ENCODE data around the gene STEAP1B. TPM values are rescaled to one million over a fixed set of nuclear protein-coding genes. Genes with fewer than 3 reads are reported as not detected.

STEAP1B gene
- total and polyA plus RNA-seq, 8 donors: 0.13 to 1.6 TPM; not detected in 6

DNA sequence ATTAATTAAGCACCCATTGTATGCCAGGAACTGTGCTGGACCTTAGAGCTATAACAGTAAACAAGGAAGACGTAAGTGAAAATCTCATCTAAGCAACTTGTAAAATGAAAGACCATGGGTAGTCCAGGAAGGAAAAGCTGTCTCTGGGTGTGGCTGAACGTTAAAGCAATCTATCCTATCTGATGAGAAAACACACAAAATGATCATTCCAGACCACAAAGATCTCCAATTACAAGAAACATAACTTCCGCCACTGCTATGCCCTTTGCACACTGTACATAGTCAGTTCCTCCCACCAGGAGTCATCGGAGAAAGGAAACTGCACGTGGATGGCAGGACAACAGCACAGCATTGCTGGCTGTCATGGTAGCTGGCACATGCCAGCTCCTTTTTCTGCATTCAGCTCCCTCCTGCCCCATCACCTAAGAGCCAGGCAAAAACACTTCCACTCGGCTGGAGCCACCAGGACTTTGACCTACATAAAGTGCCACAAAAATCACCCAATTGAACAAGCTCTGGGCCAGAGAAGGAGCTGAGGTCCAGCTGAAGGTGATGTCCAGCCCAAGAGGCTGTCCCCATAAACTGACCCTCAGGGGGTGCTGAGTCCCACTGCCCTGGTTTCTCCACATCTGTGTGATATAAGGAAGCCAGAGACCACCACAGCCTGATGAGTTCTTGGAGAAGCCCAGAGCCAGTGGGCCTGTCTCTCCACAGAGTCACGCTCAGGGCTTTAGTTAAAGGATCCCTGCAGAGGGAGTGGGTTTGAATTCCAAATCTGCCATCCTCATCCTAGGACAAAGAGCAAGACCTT is 56.4 kb downstream of the STEAP1B start:
- DNase-seq: peak in 1 of 2 donors; percentile 69
- Histone ChIP-seq H3K4me1 (peaks cover 0 to 33% (median 22%) of the 10 kb centered on the region in 4 donors), H3K4me3 (no peak overlapping the region), H3K27me3 (no peaks in the 10 kb centered on the region), H3K36me3 (no peaks in the 10 kb centered on the region), H3K9me3 (no peaks in the 10 kb centered on the region), H3K27ac (no peak overlapping the region)
- WGBS, 5 donors: 50 to 69% (median 57%) methylated on average over 7 of the region's 7 CpGs
- TF ChIP-seq POLR2AphosphoS5 (IDR thresholded peaks at IDR 0.05) (no peak), POLR2A (IDR thresholded peaks at IDR 0.05) (no peak), EP300 (IDR thresholded peaks at IDR 0.05) (no peak)
- TF ChIP-seq, protein P1, sequence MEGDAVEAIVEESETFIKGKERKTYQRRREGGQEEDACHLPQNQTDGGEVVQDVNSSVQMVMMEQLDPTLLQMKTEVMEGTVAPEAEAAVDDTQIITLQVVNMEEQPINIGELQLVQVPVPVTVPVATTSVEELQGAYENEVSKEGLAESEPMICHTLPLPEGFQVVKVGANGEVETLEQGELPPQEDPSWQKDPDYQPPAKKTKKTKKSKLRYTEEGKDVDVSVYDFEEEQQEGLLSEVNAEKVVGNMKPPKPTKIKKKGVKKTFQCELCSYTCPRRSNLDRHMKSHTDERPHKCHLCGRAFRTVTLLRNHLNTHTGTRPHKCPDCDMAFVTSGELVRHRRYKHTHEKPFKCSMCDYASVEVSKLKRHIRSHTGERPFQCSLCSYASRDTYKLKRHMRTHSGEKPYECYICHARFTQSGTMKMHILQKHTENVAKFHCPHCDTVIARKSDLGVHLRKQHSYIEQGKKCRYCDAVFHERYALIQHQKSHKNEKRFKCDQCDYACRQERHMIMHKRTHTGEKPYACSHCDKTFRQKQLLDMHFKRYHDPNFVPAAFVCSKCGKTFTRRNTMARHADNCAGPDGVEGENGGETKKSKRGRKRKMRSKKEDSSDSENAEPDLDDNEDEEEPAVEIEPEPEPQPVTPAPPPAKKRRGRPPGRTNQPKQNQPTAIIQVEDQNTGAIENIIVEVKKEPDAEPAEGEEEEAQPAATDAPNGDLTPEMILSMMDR (IDR thresholded peaks at IDR 0.05): no peak
- intact Hi-C loops (cut with DNase I; ENCODE audit: low total_unique reads): no loop called here

DNA sequence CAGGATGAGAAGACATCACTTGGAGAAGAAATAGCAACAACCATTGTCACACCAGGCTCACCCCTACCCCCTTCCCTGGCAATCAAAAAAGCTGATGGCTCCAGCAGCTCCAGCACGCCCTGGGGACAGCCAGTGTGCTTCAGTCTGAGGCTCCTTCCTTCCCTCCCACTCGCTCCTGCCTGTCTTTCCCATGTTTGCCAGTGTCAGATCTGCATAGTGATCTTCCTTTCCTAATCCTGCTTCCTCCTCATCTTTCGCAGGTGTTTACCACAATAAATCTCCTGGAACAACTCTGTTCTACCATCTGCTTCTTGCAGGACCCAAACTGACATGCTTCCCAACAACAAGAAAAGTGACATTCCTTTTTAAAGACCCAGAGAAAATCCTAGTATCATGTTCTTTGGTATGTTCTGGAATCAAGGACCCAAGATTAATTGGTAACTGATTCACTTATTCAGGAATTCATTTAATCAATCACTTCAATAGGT is 57.1 kb downstream of the STEAP1B start:
- H3K36me3 ChIP-seq: no peaks in the 10 kb centered on the region
- no peaks in the 10 kb centered on the region for H3K27me3 ChIP-seq
- no peak for TF ChIP-seq EP300 (IDR thresholded peaks at IDR 0.05)
- TF ChIP-seq, protein P1 (IDR thresholded peaks at IDR 0.05): no peak
- TF ChIP-seq POLR2A (IDR thresholded peaks at IDR 0.05): no peak
- no peak for TF ChIP-seq POLR2AphosphoS5 (IDR thresholded peaks at IDR 0.05)
- no peak overlapping the region for H3K4me3 ChIP-seq
- no peaks in the 10 kb centered on the region for H3K9me3 ChIP-seq
- peaks cover 0 to 33% (median 22%) of the 10 kb centered on the region in 4 donors for H3K4me1 ChIP-seq
- 72 to 93% (median 92%) methylated on average over 3 of the region's 3 CpGs for WGBS, 5 donors
- DNase-seq: no peak
- no peak overlapping the region for H3K27ac ChIP-seq
- intact Hi-C loops (cut with DNase I; ENCODE audit: low total_unique reads): no loop called here

DNA sequence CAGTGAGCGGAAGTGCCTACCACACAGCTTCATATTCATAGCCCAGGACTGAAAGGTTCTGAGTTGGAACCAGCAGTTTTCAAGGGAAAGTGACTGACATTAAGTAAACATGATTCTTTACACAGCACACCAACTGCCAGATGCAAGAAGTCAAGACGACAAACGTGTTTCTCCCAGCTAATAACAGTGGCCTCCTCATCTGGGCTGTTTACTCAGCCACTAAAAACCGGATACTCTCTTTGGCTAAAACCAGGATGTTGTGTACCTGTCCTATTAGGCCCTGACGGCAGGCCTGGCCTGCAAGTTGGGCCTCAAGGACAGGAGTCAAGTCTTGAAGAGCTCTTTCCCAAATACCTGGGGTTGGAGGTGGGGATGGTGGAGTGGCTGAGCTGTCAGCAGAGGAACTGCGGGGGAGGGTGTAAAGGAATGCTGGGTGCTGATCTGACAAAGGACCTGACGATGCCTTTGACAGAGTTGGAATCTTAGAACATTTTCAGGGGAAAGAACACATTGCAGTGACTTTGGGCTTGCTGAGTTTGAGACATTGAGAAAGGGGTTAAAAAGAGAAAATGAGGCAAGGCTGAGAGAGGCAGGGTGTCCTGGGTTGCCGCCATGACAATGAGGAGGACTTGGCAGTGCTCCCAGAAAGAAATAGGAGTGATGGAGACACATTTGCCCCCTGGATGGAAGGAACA is 57.7 kb downstream of the STEAP1B start:
- Histone ChIP-seq H3K27ac (no peak overlapping the region), H3K4me3 (no peak overlapping the region), H3K9me3 (no peaks in the 10 kb centered on the region), H3K4me1 (peaks cover 0 to 33% (median 22%) of the 10 kb centered on the region in 4 donors), H3K27me3 (no peaks in the 10 kb centered on the region), H3K36me3 (no peaks in the 10 kb centered on the region)
- DNase-seq: peak in 1 of 2 donors; percentile 37
- intact Hi-C loops (cut with DNase I; ENCODE audit: low total_unique reads): no loop called here
- TF ChIP-seq EP300 (IDR thresholded peaks at IDR 0.05): no peak
- TF ChIP-seq POLR2A (IDR thresholded peaks at IDR 0.05): no peak
- TF ChIP-seq, protein P1 (IDR thresholded peaks at IDR 0.05): no peak
- TF ChIP-seq POLR2AphosphoS5 (IDR thresholded peaks at IDR 0.05): no peak
- 47 to 62% (median 51%) methylated on average over 8 of the region's 8 CpGs for WGBS, 5 donors

DNA sequence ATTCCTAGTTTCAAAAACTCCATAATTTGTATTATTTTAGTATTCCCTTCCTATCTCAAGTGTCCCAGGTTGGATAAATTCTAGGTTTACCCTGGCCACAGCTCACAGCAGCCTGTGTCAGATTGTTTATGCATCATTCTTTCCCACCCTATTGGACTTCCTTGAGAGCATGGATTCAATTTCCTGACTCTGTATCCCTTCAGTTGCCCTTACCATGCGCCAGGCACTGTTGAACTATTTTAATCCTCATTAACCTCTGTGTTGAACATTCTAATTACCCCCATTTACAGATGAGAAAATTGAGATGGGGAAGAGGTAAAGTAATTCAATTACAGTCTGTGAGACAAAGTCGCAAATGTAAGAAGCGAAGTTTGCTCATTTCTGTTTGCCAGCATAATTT is 58.8 kb downstream of the STEAP1B start:
- WGBS, 5 donors: 85 to 97% (median 95%) methylated on average over 3 of the region's 3 CpGs
- no peaks in the 10 kb centered on the region for H3K9me3 ChIP-seq
- TF ChIP-seq POLR2A (IDR thresholded peaks at IDR 0.05) (no peak), EP300 (IDR thresholded peaks at IDR 0.05) (no peak), POLR2AphosphoS5 (IDR thresholded peaks at IDR 0.05) (no peak)
- TF ChIP-seq, protein P1 (IDR thresholded peaks at IDR 0.05): no peak
- no peaks in the 10 kb centered on the region for H3K36me3 ChIP-seq
- no peak overlapping the region for H3K27ac ChIP-seq
- no peaks in the 10 kb centered on the region for H3K27me3 ChIP-seq
- H3K4me3 ChIP-seq: no peak overlapping the region
- intact Hi-C loops (cut with DNase I; ENCODE audit: low total_unique reads): no loop called here
- H3K4me1 ChIP-seq: peaks cover 0 to 33% (median 22%) of the 10 kb centered on the region in 4 donors
- no peak for DNase-seq
